ENCODE measurements around the gene PTPRR.

The PTPRR gene

DNA sequence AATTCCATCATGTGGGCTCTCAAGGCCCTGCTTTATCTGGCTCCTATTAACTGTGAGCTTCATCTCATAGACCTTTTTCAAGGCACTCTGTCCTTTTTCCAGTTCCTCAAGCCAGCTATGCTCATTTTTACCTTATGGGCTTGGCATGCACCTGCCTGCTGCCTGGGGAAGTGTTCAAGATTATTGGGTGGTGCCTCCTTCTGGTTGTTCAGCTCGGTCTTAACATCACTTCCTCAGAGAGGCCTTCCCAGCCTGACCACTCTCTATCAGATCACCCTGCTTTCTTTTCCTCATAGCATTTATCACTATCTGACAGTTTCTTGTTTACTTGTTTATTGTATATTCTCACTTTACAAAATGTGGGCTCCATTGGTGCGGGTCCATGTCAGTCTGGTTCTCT lies 141.3 kb downstream of the PTPRR start:
- TF ChIP-seq, protein P1, sequence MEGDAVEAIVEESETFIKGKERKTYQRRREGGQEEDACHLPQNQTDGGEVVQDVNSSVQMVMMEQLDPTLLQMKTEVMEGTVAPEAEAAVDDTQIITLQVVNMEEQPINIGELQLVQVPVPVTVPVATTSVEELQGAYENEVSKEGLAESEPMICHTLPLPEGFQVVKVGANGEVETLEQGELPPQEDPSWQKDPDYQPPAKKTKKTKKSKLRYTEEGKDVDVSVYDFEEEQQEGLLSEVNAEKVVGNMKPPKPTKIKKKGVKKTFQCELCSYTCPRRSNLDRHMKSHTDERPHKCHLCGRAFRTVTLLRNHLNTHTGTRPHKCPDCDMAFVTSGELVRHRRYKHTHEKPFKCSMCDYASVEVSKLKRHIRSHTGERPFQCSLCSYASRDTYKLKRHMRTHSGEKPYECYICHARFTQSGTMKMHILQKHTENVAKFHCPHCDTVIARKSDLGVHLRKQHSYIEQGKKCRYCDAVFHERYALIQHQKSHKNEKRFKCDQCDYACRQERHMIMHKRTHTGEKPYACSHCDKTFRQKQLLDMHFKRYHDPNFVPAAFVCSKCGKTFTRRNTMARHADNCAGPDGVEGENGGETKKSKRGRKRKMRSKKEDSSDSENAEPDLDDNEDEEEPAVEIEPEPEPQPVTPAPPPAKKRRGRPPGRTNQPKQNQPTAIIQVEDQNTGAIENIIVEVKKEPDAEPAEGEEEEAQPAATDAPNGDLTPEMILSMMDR (IDR thresholded peaks at IDR 0.05; ENCODE audit: insufficient read depth, low read length, missing control alignments), result no peak
- POLR2A ChIA-PET, result no interaction called here
- DNase-seq (ENCODE audit: low read depth, low spot score), result no peak
- no peak overlapping the region for H3K4me3 ChIP-seq (ENCODE audit: low read depth, low read length)
- CTCF ChIA-PET, result no interaction called here

DNA sequence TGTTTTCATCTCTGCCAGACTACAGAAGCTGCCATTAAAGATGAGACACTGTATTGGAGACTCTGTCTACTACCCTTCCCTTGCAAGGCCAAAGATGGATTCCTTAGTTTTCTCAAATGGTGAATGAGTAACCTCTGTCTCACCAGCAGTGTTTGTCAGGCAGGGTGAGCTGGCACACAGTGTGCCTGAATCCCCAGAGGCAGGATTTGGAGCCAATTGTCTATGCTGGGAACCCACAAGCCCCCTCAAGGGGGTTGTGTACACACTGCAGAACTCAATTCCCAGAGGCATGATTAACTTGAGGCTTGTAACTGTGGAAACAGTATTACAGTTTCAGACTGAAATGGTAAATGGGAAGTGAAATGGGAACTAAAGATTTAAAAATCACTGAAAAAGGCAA lies 146.5 kb downstream of the PTPRR start:
- CTCF ChIA-PET, result interaction anchor here (1.7 kb wide), 1 partner anchor 16 kb away, joined by 3 read pairs; no protein-coding TSS in a partner anchor
- DNase-seq (ENCODE audit: low read depth, low spot score), result peak; percentile 21
- TF ChIP-seq, protein P1 (IDR thresholded peaks at IDR 0.05; ENCODE audit: insufficient read depth, low read length, missing control alignments), result no peak
- POLR2A ChIA-PET, result no interaction called here
- H3K4me3 ChIP-seq (ENCODE audit: low read depth, low read length), result no peak overlapping the region

DNA sequence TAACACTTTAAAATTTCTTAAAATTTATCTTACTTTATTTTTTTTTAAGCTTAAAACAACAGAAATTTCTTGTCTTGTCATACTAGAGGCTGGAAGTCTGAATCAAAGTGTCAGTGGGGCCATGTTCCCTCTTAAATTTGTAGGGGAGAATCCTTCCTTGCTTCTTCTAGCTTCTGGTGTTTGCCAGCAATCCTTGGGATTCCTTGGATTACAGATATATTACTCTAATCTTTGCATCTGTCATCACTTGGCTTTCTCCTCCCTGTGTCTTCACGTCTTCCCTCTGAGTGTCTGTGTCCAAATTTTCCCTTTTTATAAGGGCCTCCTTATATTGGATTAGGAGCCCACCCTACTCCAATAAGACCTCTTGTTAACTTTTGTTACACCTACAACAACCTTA lies 147.7 kb downstream of the PTPRR start:
- CTCF ChIA-PET, result no interaction called here
- POLR2A ChIA-PET, result no interaction called here
- DNase-seq (ENCODE audit: low read depth, low spot score), result no peak
- no peak overlapping the region for H3K4me3 ChIP-seq (ENCODE audit: low read depth, low read length)
- TF ChIP-seq, protein P1 (IDR thresholded peaks at IDR 0.05; ENCODE audit: insufficient read depth, low read length, missing control alignments), result no peak

- no peak for DNase-seq (ENCODE audit: low read depth, low spot score)
- POLR2A ChIA-PET, result no interaction called here
- CTCF ChIA-PET, result interaction anchor here (0.9 kb wide), 1 partner anchor 77 kb away, joined by 3 read pairs; no protein-coding TSS in a partner anchor
- TF ChIP-seq, protein P1 (IDR thresholded peaks at IDR 0.05; ENCODE audit: insufficient read depth, low read length, missing control alignments), result no peak
- no peak overlapping the region for H3K4me3 ChIP-seq (ENCODE audit: low read depth, low read length)
These were observed 149.0 kb downstream of the PTPRR start for GRCh38 chr12:70771581-70771980.

GRCh38 chr12:70763666-70764065 lies 156.9 kb downstream of the PTPRR start:
- no peak overlapping the region for H3K4me3 ChIP-seq (ENCODE audit: low read depth, low read length)
- CTCF ChIA-PET, result no interaction called here
- POLR2A ChIA-PET, result no interaction called here
- no peak for DNase-seq (ENCODE audit: low read depth, low spot score)
- TF ChIP-seq, protein P1 (IDR thresholded peaks at IDR 0.05; ENCODE audit: insufficient read depth, low read length, missing control alignments), result no peak

DNA sequence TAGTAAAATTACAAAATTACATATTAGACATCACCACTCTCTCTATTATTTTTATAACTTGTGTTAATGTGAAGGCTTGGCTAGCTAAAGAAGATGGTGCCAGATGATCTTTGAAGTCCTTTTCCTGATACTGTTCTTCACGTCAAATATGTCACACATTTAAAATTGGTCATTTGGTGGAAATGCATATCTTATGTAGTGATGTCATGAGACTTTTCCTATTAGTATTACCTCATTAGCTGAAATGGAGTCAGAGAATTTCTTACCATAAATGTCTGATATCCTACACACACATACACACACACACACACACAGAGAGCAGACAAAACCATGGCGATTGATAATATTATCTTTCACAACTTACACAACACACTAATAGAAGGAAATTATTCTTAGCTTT lies 158.5 kb downstream of the PTPRR start:
- no peak for DNase-seq (ENCODE audit: low read depth, low spot score)
- POLR2A ChIA-PET, result no interaction called here
- TF ChIP-seq, protein P1 (IDR thresholded peaks at IDR 0.05; ENCODE audit: insufficient read depth, low read length, missing control alignments), result no peak
- CTCF ChIA-PET, result interaction anchor here (1.3 kb wide), 1 partner anchor 252 kb away, joined by 3 read pairs; no protein-coding TSS in a partner anchor
- H3K4me3 ChIP-seq (ENCODE audit: low read depth, low read length), result no peak overlapping the region
